ENCODE measurements around the gene MTAP.

The MTAP gene

DNA sequence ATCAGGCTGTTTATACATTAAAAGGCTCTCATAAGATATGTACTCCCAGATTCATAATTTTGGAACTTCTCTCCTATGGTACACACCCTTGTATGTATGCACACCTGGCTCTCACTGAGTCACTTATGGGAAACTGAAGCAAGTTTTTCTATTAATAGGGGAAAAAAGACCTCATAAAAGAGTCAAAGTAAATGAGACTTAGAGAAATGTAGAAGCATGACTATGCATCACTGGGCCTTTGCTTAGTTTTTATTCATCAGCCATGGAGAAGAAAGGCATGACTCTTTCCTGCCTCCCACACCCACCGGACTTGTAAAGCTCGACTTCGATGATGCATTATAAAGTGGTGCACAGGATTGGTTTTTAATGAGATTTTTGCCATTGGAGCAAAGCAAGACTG, 28.2 kb downstream of the MTAP start:
- Histone ChIP-seq H2AFZ (ENCODE audit: low read depth, low read length) (no peak overlapping the region), H3K4me1 (ENCODE audit: insufficient read depth, low read length) (no peaks in the 10 kb centered on the region), H3K4me2 (ENCODE audit: insufficient read depth, low read length) (no peak overlapping the region), H3K79me2 (ENCODE audit: insufficient read depth, low read length) (peaks cover 79% of the 10 kb centered on the region), H3K27ac (ENCODE audit: low read length) (no peak overlapping the region), H4K20me1 (ENCODE audit: insufficient read depth, low read length) (peaks cover 13% of the 10 kb centered on the region; the same call in 1 of the 2 replicates), H3K9ac (ENCODE audit: low read depth, low read length) (no peak overlapping the region), H3K27me3 (ENCODE audit: insufficient read depth, low read length, poor library complexity) (no peaks in the 10 kb centered on the region), H3K9me3 (ENCODE audit: insufficient read depth, low read length, severe bottlenecking) (no peaks in the 10 kb centered on the region), H3K36me3 (ENCODE audit: insufficient read depth, low read length) (peaks cover 93% of the 10 kb centered on the region), H3K4me3 (ENCODE audit: low read depth in 1 of 2, low read length in 2 of 2) (no peak overlapping the region)
- no peak for ATAC-seq (ENCODE audit: insufficient read depth, low read depth)
- DNase-seq, result no peak
- TF ChIP-seq, protein P1, sequence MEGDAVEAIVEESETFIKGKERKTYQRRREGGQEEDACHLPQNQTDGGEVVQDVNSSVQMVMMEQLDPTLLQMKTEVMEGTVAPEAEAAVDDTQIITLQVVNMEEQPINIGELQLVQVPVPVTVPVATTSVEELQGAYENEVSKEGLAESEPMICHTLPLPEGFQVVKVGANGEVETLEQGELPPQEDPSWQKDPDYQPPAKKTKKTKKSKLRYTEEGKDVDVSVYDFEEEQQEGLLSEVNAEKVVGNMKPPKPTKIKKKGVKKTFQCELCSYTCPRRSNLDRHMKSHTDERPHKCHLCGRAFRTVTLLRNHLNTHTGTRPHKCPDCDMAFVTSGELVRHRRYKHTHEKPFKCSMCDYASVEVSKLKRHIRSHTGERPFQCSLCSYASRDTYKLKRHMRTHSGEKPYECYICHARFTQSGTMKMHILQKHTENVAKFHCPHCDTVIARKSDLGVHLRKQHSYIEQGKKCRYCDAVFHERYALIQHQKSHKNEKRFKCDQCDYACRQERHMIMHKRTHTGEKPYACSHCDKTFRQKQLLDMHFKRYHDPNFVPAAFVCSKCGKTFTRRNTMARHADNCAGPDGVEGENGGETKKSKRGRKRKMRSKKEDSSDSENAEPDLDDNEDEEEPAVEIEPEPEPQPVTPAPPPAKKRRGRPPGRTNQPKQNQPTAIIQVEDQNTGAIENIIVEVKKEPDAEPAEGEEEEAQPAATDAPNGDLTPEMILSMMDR (IDR thresholded peaks at IDR 0.05; ENCODE audit: borderline replicate concordance, extremely low read depth, low read length, poor library complexity, severe bottlenecking), result no peak
- no peak for TF ChIP-seq EZH2 (IDR thresholded peaks at IDR 0.05; ENCODE audit: borderline replicate concordance, low read depth, low read length, severe bottlenecking)

DNA sequence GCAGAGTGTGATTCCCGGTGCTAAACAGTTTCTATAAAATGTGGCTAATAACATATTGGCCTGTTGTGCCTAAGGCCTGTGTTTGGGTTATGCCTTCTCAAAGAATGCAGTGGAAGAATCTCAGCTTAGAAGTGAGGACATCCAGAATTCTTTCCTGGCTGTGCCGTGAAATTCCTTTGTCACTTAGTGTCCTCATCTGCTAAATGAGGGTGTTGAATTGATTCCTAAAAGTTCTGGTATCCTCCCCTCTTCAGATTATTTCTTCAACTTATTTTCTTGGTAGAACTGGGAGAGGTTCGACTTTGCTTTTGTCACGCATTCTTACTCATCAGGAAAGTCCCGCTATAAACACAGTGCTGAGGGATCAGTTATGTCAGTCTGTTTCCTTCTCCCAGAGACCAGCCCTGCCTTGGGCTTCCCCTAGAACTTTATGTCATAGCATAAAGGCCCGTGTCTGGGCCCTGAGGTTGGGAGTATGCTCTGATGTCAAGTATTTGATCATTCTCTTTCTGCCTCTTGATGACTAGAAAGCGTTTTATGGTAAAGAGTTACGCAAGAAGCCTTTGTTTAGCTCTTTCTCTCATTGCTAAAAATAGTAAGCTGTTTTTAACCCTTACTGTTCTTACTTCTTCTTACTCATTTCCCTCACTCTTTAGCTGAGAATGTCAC, 29.5 kb downstream of the MTAP start:
- no peak overlapping the region for H2AFZ ChIP-seq (ENCODE audit: low read depth, low read length)
- H3K79me2 ChIP-seq (ENCODE audit: insufficient read depth, low read length), result peaks cover 78% of the 10 kb centered on the region
- peaks cover 8% of the 10 kb centered on the region; the same call in 1 of the 2 replicates for H4K20me1 ChIP-seq (ENCODE audit: insufficient read depth, low read length)
- no peak overlapping the region for H3K4me3 ChIP-seq (ENCODE audit: low read depth in 1 of 2, low read length in 2 of 2)
- no peaks in the 10 kb centered on the region for H3K4me1 ChIP-seq (ENCODE audit: insufficient read depth, low read length)
- H3K9ac ChIP-seq (ENCODE audit: low read depth, low read length), result no peak overlapping the region
- no peaks in the 10 kb centered on the region for H3K27me3 ChIP-seq (ENCODE audit: insufficient read depth, low read length, poor library complexity)
- no peak overlapping the region for H3K4me2 ChIP-seq (ENCODE audit: insufficient read depth, low read length)
- no peaks in the 10 kb centered on the region for H3K9me3 ChIP-seq (ENCODE audit: insufficient read depth, low read length, severe bottlenecking)
- H3K27ac ChIP-seq (ENCODE audit: low read length), result no peak overlapping the region
- no peak for TF ChIP-seq EZH2 (IDR thresholded peaks at IDR 0.05; ENCODE audit: borderline replicate concordance, low read depth, low read length, severe bottlenecking)
- TF ChIP-seq, protein P1 (IDR thresholded peaks at IDR 0.05; ENCODE audit: borderline replicate concordance, extremely low read depth, low read length, poor library complexity, severe bottlenecking), result no peak
- ATAC-seq (ENCODE audit: insufficient read depth, low read depth) (no peak; the same call in 2 of the 3 replicates), DNase-seq (no peak)
- peaks cover 94% of the 10 kb centered on the region for H3K36me3 ChIP-seq (ENCODE audit: insufficient read depth, low read length)

- no peak overlapping the region for H3K27ac ChIP-seq (ENCODE audit: low read length)
- H3K9ac ChIP-seq (ENCODE audit: low read depth, low read length), result no peak overlapping the region
- H3K4me3 ChIP-seq (ENCODE audit: low read depth in 1 of 2, low read length in 2 of 2), result no peak overlapping the region
- DNase-seq (no peak), ATAC-seq (ENCODE audit: insufficient read depth, low read depth) (no peak)
- peaks cover 94% of the 10 kb centered on the region for H3K36me3 ChIP-seq (ENCODE audit: insufficient read depth, low read length)
- no peak overlapping the region for H2AFZ ChIP-seq (ENCODE audit: low read depth, low read length)
- TF ChIP-seq, protein P1 (IDR thresholded peaks at IDR 0.05; ENCODE audit: borderline replicate concordance, extremely low read depth, low read length, poor library complexity, severe bottlenecking), result no peak
- no peak for TF ChIP-seq EZH2 (IDR thresholded peaks at IDR 0.05; ENCODE audit: borderline replicate concordance, low read depth, low read length, severe bottlenecking)
- peaks cover 69% of the 10 kb centered on the region for H3K79me2 ChIP-seq (ENCODE audit: insufficient read depth, low read length)
- no peak overlapping the region for H3K4me2 ChIP-seq (ENCODE audit: insufficient read depth, low read length)
- H3K9me3 ChIP-seq (ENCODE audit: insufficient read depth, low read length, severe bottlenecking), result no peaks in the 10 kb centered on the region
- H3K4me1 ChIP-seq (ENCODE audit: insufficient read depth, low read length), result no peaks in the 10 kb centered on the region
- H3K27me3 ChIP-seq (ENCODE audit: insufficient read depth, low read length, poor library complexity), result no peaks in the 10 kb centered on the region
- no peaks in the 10 kb centered on the region; the same call in 1 of the 2 replicates for H4K20me1 ChIP-seq (ENCODE audit: insufficient read depth, low read length)
These were observed 30.8 kb downstream of the MTAP start for GRCh38 chr9:21833090-21833801.
